ENCODE results near the gene CNOT1. TPM values are rescaled to one million over a fixed set of nuclear protein-coding genes. Genes with fewer than 3 reads are reported as not detected.

Gene CNOT1
- total RNA-seq, 1 experiment from 2014 or later = 328 TPM

DNA sequence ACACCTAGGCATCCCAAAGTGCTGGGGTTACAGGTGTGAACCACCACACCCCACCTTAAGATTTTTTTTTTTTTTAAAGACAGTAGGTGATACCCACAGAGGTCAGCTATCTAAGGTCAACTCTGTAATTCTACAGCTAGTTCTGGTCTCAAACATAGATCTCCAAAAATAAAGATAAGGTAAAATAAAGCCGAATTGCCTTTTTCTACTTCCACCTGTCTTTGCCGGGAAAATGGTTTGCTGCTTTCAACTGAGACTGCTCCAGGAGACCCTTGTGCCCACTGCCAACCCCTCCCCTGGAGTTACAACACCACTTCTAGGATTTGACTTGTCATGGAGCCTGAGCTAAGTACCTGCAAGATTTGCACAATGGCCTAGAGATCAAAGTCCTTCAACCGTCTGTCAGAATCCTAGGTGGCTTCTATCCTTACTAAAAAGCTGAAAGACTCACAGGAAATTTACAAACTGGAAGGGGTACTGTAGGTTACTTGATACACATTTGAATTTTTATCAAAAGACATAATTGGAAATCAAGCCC, 4.7 kb upstream of the CNOT1 start:
- Mint-ChIP-seq H3K9me3 (peaks cover 0 to 3% of the 10 kb centered on the region in 2 experiments; a peak in 3 of 5 replicates), H3K4me1 (peaks cover 0 to 6% of the 10 kb centered on the region in 2 experiments; a peak in 2 of 4 replicates), H3K27ac (no peak overlapping the region), H3K4me3 (no peak overlapping the region), H3K36me3 (ENCODE audit: insufficient read depth in 1 of 3, low read depth in 3 of 3) (peaks cover 0 to 4% (median 4%) of the 10 kb centered on the region in 3 experiments; a peak in 3 of 7 replicates), H3K27me3 (ENCODE audit: low read depth) (peaks cover 5% of the 10 kb centered on the region)
- Histone ChIP-seq H3T11ph (ENCODE audit: low read length) (no peak overlapping the region), H3K27me3 (ENCODE audit: insufficient read depth, low read length) (no peaks in the 10 kb centered on the region), H3K4me2 (ENCODE audit: insufficient read depth, insufficient read length, low read length) (no peak overlapping the region), H3K79me1 (ENCODE audit: insufficient read depth, low read depth, low read length, poor library complexity, severe bottlenecking) (no peaks in the 10 kb centered on the region), H4K91ac (ENCODE audit: insufficient read length, low read depth, low read length) (no peak overlapping the region), H2AK5ac (ENCODE audit: insufficient read length, low read length) (no peak overlapping the region), H4K20me1 (ENCODE audit: control insufficient read depth, insufficient read depth, insufficient read length) (no peaks in the 10 kb centered on the region), H2BK5ac (ENCODE audit: insufficient read length, low read length) (no peak overlapping the region), H3K23me2 (ENCODE audit: insufficient read length, low read depth, low read length, poor library complexity, severe bottlenecking) (peaks cover 3% of the 10 kb centered on the region), H3K23ac (ENCODE audit: insufficient read length, low read depth, low read length) (no peak overlapping the region), H2BK12ac (ENCODE audit: insufficient read length, low read depth, low read length) (no peak overlapping the region), H2AFZ (ENCODE audit: low read length) (no peak overlapping the region), H3K4me1 (ENCODE audit: insufficient read depth, low read length) (no peaks in the 10 kb centered on the region), H2BK20ac (ENCODE audit: low read depth, low read length, poor library complexity, severe bottlenecking) (no peak overlapping the region), H3K14ac (ENCODE audit: insufficient read depth, low read length) (no peak overlapping the region), H3K9ac (ENCODE audit: extremely low read depth, insufficient read length, low read length) (no peak overlapping the region), H3K9me3 (ENCODE audit: control insufficient read depth, low read depth, low read length) (no peaks in the 10 kb centered on the region), H3K79me2 (ENCODE audit: insufficient read depth, low read length) (peaks cover under 1% of the 10 kb centered on the region; the same call in 1 of the 2 replicates), H3K18ac (ENCODE audit: insufficient read length, low read depth, low read length) (no peak overlapping the region), H4K5ac (ENCODE audit: insufficient read length, low read depth, low read length) (no peak overlapping the region), H2BK15ac (ENCODE audit: low read depth, low read length) (no peak overlapping the region), H3K4ac (ENCODE audit: low read depth, low read length) (no peak overlapping the region), H4K8ac (replicated peaks; ENCODE audit: insufficient read length, low read depth, low read length) (no peak overlapping the region), H2BK120ac (ENCODE audit: low read depth, low read length, poor library complexity, severe bottlenecking) (no peak overlapping the region), H3K56ac (ENCODE audit: insufficient read length, low read depth, low read length) (no peak overlapping the region), H3K27ac (ENCODE audit: insufficient read length, low read depth, low read length) (no peak overlapping the region)
- TF ChIP-seq, protein P1, sequence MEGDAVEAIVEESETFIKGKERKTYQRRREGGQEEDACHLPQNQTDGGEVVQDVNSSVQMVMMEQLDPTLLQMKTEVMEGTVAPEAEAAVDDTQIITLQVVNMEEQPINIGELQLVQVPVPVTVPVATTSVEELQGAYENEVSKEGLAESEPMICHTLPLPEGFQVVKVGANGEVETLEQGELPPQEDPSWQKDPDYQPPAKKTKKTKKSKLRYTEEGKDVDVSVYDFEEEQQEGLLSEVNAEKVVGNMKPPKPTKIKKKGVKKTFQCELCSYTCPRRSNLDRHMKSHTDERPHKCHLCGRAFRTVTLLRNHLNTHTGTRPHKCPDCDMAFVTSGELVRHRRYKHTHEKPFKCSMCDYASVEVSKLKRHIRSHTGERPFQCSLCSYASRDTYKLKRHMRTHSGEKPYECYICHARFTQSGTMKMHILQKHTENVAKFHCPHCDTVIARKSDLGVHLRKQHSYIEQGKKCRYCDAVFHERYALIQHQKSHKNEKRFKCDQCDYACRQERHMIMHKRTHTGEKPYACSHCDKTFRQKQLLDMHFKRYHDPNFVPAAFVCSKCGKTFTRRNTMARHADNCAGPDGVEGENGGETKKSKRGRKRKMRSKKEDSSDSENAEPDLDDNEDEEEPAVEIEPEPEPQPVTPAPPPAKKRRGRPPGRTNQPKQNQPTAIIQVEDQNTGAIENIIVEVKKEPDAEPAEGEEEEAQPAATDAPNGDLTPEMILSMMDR (conservative IDR thresholded peaks at IDR 0.05) = no peak
- DNase-seq = no peak
- WGBS (ENCODE audit: extremely low coverage, insufficient read length, low lambda C conversion rate) = no CpG with 5 or more reads among the region's 3 CpGs

Measured in H9 (cell line).